Peyer's patch (tissue), 4 donors: Measurements from ENCODE around the gene CYP1B1.

Experiments used
- POLR2A ChIP-seq, 2 donors: fragments of 450-650 bp; IDR thresholded peaks; one replicate each; pipeline ENCODE4 v1.5.1; 2017; ENCODE audit warnings: antibody characterized with exemption in 2 of 2, mild to moderate bottlenecking in 2 of 2, moderate library complexity in 2 of 2
- TF ChIP-seq, protein P1 (sequence below), 6 experiments: fragments of 450-650 bp in 4 of 6; fragments of 200-600 bp in 2 of 6; sonication (generic) in 1 of 6; IDR thresholded peaks; one replicate each; pipeline ENCODE4 v1.5.1; 2017 to 2019; ENCODE audit warnings: antibody characterized with exemption in 6 of 6, mild to moderate bottlenecking in 3 of 6, moderate library complexity in 1 of 6

DNA sequence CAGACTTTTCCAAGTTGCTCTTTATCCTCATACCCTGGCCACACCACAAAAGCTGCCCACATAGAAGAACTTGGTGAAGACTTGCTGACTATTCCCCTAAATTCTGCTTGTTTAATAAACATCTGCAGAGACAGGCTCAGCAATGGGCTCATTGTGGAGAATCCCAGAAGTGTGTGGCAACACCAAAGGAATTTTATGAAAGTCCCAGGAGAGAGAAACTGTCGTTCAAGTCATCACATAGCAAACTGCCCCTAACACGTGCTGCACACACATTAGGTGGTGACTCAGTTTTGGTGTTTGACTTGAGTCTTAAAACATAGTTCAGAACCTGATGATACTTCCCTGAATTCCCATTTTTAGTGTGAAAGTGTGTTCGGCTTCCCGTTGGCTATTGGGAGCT lies 38.6 kb downstream of the CYP1B1 start:
- TF ChIP-seq, protein P1, sequence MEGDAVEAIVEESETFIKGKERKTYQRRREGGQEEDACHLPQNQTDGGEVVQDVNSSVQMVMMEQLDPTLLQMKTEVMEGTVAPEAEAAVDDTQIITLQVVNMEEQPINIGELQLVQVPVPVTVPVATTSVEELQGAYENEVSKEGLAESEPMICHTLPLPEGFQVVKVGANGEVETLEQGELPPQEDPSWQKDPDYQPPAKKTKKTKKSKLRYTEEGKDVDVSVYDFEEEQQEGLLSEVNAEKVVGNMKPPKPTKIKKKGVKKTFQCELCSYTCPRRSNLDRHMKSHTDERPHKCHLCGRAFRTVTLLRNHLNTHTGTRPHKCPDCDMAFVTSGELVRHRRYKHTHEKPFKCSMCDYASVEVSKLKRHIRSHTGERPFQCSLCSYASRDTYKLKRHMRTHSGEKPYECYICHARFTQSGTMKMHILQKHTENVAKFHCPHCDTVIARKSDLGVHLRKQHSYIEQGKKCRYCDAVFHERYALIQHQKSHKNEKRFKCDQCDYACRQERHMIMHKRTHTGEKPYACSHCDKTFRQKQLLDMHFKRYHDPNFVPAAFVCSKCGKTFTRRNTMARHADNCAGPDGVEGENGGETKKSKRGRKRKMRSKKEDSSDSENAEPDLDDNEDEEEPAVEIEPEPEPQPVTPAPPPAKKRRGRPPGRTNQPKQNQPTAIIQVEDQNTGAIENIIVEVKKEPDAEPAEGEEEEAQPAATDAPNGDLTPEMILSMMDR (IDR thresholded peaks at IDR 0.05) = no peak
- no peak for TF ChIP-seq POLR2A (IDR thresholded peaks at IDR 0.05)
